ENCODE measurements around the gene IL31.

The IL31 gene

DNA sequence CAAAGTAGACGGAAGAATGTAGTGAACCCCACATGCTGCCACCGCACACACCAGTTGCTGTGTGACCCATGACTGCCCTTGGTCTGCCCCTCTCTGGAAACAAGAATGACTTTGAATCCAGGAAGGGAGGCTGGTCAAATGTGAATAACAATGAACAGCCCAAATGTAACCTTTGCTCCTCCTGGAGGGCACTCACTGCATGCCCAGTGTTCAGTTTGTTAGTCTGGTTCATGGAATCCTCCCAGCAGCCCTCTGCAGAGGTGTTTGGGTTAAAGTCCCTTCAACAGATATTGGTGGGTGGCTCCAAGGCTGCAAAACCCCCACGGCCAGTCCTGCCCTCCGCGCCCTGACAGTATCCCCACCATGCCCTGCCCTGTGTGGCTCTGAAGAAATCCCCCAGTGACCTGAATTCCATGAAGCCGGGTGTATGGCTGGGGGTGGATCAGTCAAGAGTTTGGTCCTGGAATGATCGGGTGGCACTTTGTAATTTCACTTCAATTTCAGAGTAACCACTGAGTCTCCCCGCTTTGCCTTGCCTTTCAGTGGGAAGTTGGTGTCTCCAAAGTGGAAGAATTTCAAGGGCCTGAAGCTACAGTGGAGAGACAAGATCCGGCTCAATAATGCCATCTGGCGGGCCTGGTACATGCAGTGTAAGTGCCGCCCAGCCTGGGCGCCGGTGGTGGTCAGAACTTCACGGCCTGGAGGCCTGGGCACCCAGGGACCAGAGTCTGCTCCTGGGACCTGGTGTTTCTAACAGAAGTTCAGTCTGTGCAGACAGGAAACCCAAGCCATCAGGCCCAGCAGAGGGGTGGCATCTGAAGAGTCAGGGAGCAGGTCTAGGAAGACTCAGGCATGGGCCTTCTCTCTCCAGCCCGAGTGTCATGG is 47.1 kb downstream of the IL31 start:
- DNase-seq, result no peak

DNA sequence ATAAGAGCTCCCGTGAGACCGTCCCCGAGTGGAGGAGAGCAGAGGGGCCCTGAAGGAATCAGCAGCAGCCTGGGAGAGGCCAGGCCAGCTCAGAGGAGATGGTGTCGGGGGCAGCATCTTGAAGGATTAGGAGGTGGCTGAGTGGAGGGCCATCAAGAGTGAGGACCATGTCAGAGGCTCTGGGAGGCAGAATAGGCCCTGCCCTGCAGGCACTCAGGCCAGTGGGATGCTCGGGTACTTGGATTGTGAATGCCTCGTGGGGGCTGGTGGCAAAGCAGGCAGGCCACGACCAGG is 47.7 kb downstream of the IL31 start:
- DNase-seq, result no peak

DNA sequence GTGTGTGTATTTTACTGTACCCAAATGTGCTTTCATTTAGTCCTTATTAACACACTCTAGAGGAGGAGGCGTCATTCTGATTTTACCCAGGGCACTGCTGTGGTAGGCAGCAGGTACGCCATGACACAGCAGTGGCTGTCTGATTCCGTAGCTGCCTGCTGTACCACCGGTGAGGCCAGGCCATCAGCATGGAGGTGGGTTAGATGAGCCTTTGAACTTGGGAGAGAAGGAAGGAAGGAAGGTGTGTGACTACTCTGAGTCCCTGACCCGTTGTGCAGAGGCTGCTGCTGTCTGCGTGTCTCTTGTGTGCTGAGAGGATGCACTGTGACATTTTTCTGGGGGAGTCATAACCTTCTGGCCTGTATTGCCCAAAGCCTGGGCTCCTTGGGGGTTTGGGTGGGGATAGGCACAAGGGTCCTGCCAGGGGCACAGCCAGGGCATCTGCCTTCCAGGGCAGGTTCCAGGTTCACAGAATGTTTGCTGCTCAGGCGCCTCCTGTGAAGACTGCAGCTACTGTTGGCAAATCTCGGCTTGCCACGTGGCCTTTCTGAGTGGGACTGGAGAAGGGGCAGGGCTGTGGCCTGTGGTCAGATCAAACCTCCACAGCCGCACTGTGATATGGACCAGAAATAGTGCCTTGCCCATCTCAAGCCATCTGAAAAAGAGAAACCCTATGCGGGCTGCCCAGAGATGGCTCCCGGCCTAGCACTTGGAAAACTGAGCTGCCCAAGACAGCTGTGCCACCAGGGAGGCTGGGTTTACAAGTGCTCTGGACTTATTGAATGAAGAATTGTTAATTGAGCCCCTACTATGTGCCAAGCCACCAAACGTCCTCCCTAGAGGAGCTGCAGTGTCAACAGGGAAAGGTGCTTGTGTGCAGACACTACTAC is 48.3 kb downstream of the IL31 start:
- no peak for DNase-seq

- DNase-seq, result no peak
These were observed 49.7 kb downstream of the IL31 start for GRCh38 chr12:122124370-122124769.

- DNase-seq, result no peak
These were observed 50.3 kb downstream of the IL31 start for GRCh38 chr12:122123761-122124145.

DNA sequence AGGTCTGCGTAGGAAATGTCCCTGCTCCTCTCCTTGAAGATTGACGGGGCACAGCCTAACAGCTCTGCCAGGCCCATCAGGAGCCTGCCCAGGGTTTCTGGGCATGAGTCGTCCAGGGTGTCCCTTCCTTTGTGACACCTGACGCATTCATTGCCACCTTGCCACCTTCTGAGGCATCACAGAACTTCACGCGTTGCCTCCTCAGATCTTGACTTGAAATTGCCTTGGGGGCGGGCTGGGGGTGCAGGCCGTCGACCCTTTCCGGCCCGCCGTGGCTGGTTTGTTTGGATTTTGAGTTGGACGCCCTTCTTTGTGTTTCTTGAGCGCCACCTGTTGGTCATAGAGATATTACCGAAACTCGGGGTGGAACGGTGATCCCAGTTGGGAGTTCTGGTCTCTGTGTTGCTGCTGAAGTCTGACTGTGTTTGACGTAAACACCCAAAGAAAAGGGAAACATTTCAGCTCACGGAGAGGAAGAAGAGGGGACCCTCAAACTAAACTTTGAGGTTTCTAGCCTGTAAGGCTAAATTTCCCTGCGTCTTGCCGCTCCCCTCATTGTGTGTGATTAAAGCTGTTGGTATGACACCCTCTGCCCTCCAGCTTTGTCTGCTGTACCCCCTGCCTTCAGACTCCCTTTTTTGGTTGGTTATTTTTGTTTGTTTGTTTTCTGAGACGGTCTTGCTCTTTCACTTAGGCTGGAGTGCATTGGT is 50.8 kb downstream of the IL31 start:
- peak; percentile 68 for DNase-seq

All from NCI-H510A treated with DMSO at 0.1 percent for 48 hours (cell line).